ENCODE measurements around the gene LITAF.

The LITAF gene

GRCh38 chr16:11502239-11502638, 84.5 kb downstream of the LITAF start:
- CTCF ChIA-PET, result no interaction called here
- H3K27ac ChIP-seq, result no peak overlapping the region
- TF ChIP-seq, protein P1, sequence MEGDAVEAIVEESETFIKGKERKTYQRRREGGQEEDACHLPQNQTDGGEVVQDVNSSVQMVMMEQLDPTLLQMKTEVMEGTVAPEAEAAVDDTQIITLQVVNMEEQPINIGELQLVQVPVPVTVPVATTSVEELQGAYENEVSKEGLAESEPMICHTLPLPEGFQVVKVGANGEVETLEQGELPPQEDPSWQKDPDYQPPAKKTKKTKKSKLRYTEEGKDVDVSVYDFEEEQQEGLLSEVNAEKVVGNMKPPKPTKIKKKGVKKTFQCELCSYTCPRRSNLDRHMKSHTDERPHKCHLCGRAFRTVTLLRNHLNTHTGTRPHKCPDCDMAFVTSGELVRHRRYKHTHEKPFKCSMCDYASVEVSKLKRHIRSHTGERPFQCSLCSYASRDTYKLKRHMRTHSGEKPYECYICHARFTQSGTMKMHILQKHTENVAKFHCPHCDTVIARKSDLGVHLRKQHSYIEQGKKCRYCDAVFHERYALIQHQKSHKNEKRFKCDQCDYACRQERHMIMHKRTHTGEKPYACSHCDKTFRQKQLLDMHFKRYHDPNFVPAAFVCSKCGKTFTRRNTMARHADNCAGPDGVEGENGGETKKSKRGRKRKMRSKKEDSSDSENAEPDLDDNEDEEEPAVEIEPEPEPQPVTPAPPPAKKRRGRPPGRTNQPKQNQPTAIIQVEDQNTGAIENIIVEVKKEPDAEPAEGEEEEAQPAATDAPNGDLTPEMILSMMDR (conservative IDR thresholded peaks at IDR 0.05; ENCODE audit: low read depth), result no peak
- DNase-seq (ENCODE audit: low spot score), result no peak
- POLR2A ChIA-PET (ENCODE audit: low non-redundant PET), result interaction anchor here (0.6 kb wide), 1 partner anchor 35 kb away, joined by 11 read pairs; no protein-coding TSS in a partner anchor

- no peak for DNase-seq (ENCODE audit: low spot score)
- TF ChIP-seq, protein P1 (conservative IDR thresholded peaks at IDR 0.05; ENCODE audit: low read depth), result no peak
- H3K27ac ChIP-seq, result no peak overlapping the region
- POLR2A ChIA-PET (ENCODE audit: low non-redundant PET), result no interaction called here
- CTCF ChIA-PET, result no interaction called here
Observed at GRCh38 chr16:11501632-11502031, 85.1 kb downstream of the LITAF start.

- H3K27ac ChIP-seq, result no peak overlapping the region
- DNase-seq (ENCODE audit: low spot score), result no peak
- ChIA-PET CTCF (no interaction called here), POLR2A (ENCODE audit: low non-redundant PET) (interaction anchor here (0.6 kb wide), 1 partner anchor 62 kb away, joined by 4 read pairs; no protein-coding TSS in a partner anchor)
- TF ChIP-seq, protein P1 (conservative IDR thresholded peaks at IDR 0.05; ENCODE audit: low read depth), result no peak
Observed at GRCh38 chr16:11500700-11501346, 85.9 kb downstream of the LITAF start.

GRCh38 chr16:11499295-11500089, 87.2 kb downstream of the LITAF start:
- CTCF ChIA-PET, result interaction anchor here (0.9 kb wide), 1 partner anchor 46 kb away, joined by 3 read pairs; no protein-coding TSS in a partner anchor

DNA sequence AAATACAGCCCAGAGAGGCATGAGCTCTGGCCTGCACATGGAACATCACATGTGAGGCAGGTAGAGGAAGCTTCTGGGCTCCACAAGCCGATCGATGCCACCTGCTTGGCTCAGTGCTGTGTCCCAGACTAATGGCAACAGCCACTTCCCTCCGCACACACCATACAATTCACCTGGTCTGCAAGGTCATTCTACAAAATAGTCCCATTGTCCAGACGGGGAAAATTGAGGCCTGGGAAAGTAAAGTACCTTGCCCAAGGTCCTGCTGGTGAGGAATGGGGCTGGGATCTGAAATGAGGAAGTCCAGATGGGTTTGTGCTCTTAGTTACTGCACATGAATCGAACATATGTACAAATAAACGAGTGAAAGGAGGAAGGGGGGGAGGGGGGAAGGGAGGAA, 88.0 kb downstream of the LITAF start:
- POLR2A ChIA-PET (ENCODE audit: low non-redundant PET), result interaction anchor here (0.6 kb wide), 1 partner anchor 121 kb away, joined by 3 read pairs; no protein-coding TSS in a partner anchor
- CTCF ChIA-PET, result no interaction called here
- peak overlapping the region; percentile 97 for H3K27ac ChIP-seq
- no peak for DNase-seq (ENCODE audit: low spot score)
- TF ChIP-seq, protein P1 (conservative IDR thresholded peaks at IDR 0.05; ENCODE audit: low read depth), result no peak

More at GRCh38 chr16:11499295-11500089, 87.2 kb downstream of the LITAF start:
- POLR2A ChIA-PET (ENCODE audit: low non-redundant PET), result no interaction called here
- DNase-seq (ENCODE audit: low spot score), result peak; percentile 30
- TF ChIP-seq, protein P1 (conservative IDR thresholded peaks at IDR 0.05; ENCODE audit: low read depth), result no peak
- peak overlapping the region; percentile 64 for H3K27ac ChIP-seq

GRCh38 chr16:11497851-11498289, 88.8 kb downstream of the LITAF start:
- ChIA-PET CTCF (interaction anchor here (0.6 to 0.7 kb wide), 5 partner anchors 39 to 534 kb away, joined by 3 to 6 read pairs (median 3); no protein-coding TSS in a partner anchor), POLR2A (ENCODE audit: low non-redundant PET) (interaction anchor here (0.6 to 0.7 kb wide), 2 partner anchors 15 to 122 kb away, joined by 3 to 4 read pairs; no protein-coding TSS in a partner anchor)
- H3K27ac ChIP-seq, result peak overlapping the region; percentile 97
- TF ChIP-seq, protein P1 (conservative IDR thresholded peaks at IDR 0.05; ENCODE audit: low read depth), result no peak
- peak; percentile 26 for DNase-seq (ENCODE audit: low spot score)
